BJ (cell line): ENCODE data around the gene TTC13. TPM values are rescaled to one million over a fixed set of nuclear protein-coding genes. Genes with fewer than 3 reads are reported as not detected.

Experiments used
- CTCF ChIA-PET: fragments of 350-600 bp; formaldehyde crosslinking; extraction: SDS; loops from one replicate; lab custom pipeline; 2021; ENCODE audit warnings: antibody characterized with exemption, inconsistent platforms; lab: Yijun Ruan, JAX
- POLR2A ChIA-PET: fragments of 300-600 bp; sonication (Branson Sonifier 250); formaldehyde crosslinking; extraction: SDS; loops from one replicate; lab custom pipeline; 2021; ENCODE audit warnings: antibody characterized with exemption; lab: Charles Lee
- DNase-seq: peaks from one replicate; pipeline ENCODE4 v3.0.0-alpha.2; 2011; ENCODE audit warnings: low read depth
- H3K27me3 ChIP-seq: 2 replicates; pipeline ENCODE4 v1.6.0; 2011; ENCODE audit warnings: low read length; ENCODE audit not compliant: control insufficient read depth, insufficient read depth
- H3K36me3 ChIP-seq: 2 replicates; pipeline ENCODE4 v1.5.1; 2011; ENCODE audit warnings: low read length; ENCODE audit not compliant: control insufficient read depth, insufficient read depth
- H3K4me3 ChIP-seq: 2 replicates; pipeline ENCODE4 v1.5.1; 2011; ENCODE audit warnings: low read depth, mild to moderate bottlenecking, control low read depth, low read length
- CTCF ChIP-seq: IDR thresholded peaks from 2 replicates; pipeline ENCODE4 v1.5.1; 2011; ENCODE audit warnings: low read depth, mild to moderate bottlenecking, control low read depth, inconsistent platforms, low read length, moderate library complexity; ENCODE audit not compliant: insufficient read depth
- polyA plus RNA-seq: library from polyadenylated mRNA; depleted of rRNA; stranded (reverse); fragments of >200 nt; gene quantifications from 2 replicates; pipeline ENCODE4 v1.2.3, GENCODE V29; 2011

The TTC13 gene
- polyA plus RNA-seq, 1 experiment, result 7.4 TPM

- Histone ChIP-seq H3K4me3 (no peak overlapping the region), H3K36me3 (no peaks in the 10 kb centered on the region), H3K27me3 (no peaks in the 10 kb centered on the region)
- ChIA-PET POLR2A (no interaction called here), CTCF (interaction anchor here (0.6 kb wide), 1 partner anchor 1342 kb away, joined by 3 read pairs; no protein-coding TSS in a partner anchor)
- no peak for TF ChIP-seq CTCF
- DNase-seq, result no peak
These were observed 84.6 kb downstream of the TTC13 start for GRCh38 chr1:230894032-230894431.

- CTCF ChIA-PET, result interaction anchor here (0.9 to 1.3 kb wide), 2 partner anchors 15 to 94 kb away, joined by 3 to 5 read pairs; no protein-coding TSS in a partner anchor
- no peak overlapping the region for H3K4me3 ChIP-seq
- TF ChIP-seq CTCF, result no peak
- no peaks in the 10 kb centered on the region for H3K27me3 ChIP-seq
- no peaks in the 10 kb centered on the region for H3K36me3 ChIP-seq
- POLR2A ChIA-PET, result interaction anchor here (0.8 kb wide), 1 partner anchor 14 kb away, joined by 3 read pairs; no protein-coding TSS in a partner anchor
- no peak for DNase-seq
These were observed 86.6 kb downstream of the TTC13 start for GRCh38 chr1:230892018-230892491.

GRCh38 chr1:230891413-230891812 is 87.2 kb downstream of the TTC13 start:
- Histone ChIP-seq H3K4me3 (no peak overlapping the region), H3K36me3 (no peaks in the 10 kb centered on the region), H3K27me3 (no peaks in the 10 kb centered on the region)
- DNase-seq, result no peak
- ChIA-PET CTCF (no interaction called here), POLR2A (interaction anchor here (0.8 kb wide), 1 partner anchor 13 kb away, joined by 3 read pairs; no protein-coding TSS in a partner anchor)
- TF ChIP-seq CTCF, result no peak

- no peak for DNase-seq
- no peak overlapping the region for H3K4me3 ChIP-seq
- H3K27me3 ChIP-seq, result no peaks in the 10 kb centered on the region
- TF ChIP-seq CTCF, result no peak
- CTCF ChIA-PET, result no interaction called here
- POLR2A ChIA-PET, result no interaction called here
- H3K36me3 ChIP-seq, result no peaks in the 10 kb centered on the region
These were observed 94.0 kb downstream of the TTC13 start for GRCh38 chr1:230884646-230885045.

GRCh38 chr1:230883967-230884366 is 94.7 kb downstream of the TTC13 start:
- no peak for TF ChIP-seq CTCF
- H3K4me3 ChIP-seq, result no peak overlapping the region
- H3K27me3 ChIP-seq, result no peaks in the 10 kb centered on the region
- POLR2A ChIA-PET, result no interaction called here
- H3K36me3 ChIP-seq, result no peaks in the 10 kb centered on the region
- DNase-seq, result no peak
- CTCF ChIA-PET, result interaction anchor here (1.2 kb wide), 1 partner anchor 25 kb away, joined by 3 read pairs; no protein-coding TSS in a partner anchor
